Brain pericyte (primary cell): Measurements from ENCODE around the gene LAMA4.

ENCODE experiments used
- DNase-seq: peaks from one replicate; pipeline ENCODE4 v3.0.0-alpha.2; 2012; ENCODE audit warnings: low read depth, low spot score

The LAMA4 gene, protein sequence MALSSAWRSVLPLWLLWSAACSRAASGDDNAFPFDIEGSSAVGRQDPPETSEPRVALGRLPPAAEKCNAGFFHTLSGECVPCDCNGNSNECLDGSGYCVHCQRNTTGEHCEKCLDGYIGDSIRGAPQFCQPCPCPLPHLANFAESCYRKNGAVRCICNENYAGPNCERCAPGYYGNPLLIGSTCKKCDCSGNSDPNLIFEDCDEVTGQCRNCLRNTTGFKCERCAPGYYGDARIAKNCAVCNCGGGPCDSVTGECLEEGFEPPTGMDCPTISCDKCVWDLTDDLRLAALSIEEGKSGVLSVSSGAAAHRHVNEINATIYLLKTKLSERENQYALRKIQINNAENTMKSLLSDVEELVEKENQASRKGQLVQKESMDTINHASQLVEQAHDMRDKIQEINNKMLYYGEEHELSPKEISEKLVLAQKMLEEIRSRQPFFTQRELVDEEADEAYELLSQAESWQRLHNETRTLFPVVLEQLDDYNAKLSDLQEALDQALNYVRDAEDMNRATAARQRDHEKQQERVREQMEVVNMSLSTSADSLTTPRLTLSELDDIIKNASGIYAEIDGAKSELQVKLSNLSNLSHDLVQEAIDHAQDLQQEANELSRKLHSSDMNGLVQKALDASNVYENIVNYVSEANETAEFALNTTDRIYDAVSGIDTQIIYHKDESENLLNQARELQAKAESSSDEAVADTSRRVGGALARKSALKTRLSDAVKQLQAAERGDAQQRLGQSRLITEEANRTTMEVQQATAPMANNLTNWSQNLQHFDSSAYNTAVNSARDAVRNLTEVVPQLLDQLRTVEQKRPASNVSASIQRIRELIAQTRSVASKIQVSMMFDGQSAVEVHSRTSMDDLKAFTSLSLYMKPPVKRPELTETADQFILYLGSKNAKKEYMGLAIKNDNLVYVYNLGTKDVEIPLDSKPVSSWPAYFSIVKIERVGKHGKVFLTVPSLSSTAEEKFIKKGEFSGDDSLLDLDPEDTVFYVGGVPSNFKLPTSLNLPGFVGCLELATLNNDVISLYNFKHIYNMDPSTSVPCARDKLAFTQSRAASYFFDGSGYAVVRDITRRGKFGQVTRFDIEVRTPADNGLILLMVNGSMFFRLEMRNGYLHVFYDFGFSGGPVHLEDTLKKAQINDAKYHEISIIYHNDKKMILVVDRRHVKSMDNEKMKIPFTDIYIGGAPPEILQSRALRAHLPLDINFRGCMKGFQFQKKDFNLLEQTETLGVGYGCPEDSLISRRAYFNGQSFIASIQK (N-terminal part only)

DNA sequence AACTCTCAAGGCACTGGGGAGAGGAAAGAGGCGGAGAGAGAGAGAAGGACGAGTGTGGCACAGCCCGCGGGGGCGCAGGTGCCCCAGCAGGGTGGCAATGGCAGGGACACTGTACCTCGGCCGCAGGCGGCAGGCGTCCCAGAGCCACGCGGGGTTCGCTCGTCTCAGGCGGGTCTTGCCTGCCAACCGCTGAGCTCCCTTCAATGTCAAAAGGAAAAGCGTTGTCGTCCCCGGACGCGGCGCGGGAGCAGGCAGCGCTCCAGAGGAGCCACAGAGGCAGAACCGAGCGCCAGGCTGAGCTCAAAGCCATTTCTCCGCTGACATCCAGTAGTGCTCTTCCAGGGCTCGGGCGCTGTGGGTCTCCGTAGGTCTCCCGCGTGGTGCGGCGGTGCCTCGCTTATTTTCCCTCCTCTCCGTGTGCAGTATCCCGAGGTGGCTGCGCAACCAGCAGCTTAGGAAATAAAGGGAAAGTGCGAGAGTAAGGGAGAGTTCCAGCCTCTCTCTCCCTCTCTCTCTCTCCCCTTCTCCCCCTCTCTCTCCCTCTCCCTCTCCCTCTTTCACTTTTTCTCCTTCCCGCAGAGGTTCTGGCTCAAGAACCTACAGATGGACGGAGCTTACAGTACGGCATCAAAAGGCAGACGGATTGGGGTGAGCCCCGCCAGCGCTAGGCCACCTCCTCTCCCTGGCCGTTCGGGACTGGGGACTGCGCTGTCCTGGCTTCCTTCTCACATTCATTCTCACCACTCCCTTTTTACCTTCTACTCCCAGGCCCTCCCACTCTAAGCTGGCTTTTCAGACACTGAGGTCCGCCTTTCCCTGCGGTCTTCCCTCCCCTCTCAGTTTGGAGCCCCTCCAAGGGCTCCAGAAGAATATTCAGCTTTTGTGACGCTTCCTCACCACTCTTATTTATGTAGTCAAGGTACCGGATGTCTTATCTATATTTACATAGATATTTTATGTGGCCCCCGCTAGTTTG is at the start of gene LAMA4:
Gene LAMA4 (minus strand): TSS at position 727 of the 976 bp plus-strand sequence. CDS start 417 bp downstream, at position 310.
- no peak for DNase-seq

DNA sequence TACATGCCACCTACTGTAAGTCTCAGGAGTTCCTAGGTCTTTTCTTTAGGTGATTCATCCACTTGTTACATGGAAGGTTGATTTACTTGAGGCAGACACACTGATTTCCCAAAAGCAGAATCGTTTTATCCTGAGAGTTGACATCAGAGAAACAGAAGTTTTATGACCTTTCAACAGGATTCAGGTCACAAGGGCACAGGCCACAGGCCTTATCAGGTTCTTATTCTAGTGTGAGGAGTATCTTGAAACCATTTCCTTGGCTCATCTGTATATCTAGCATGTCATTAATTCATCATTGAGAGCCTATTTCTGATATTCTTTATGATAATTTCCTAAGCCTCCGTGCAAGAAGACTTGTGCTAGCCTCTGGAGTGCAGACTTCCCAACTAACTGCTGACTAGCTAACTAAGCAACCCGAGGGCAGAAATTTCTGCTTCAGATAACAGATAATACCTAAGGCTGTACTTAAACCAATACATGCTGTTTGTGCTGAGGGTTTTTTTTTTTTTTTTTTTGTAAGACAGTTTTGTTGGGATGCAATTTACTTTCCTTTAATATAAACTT is 47.9 kb upstream of the LAMA4 start:
- no peak for DNase-seq

DNA sequence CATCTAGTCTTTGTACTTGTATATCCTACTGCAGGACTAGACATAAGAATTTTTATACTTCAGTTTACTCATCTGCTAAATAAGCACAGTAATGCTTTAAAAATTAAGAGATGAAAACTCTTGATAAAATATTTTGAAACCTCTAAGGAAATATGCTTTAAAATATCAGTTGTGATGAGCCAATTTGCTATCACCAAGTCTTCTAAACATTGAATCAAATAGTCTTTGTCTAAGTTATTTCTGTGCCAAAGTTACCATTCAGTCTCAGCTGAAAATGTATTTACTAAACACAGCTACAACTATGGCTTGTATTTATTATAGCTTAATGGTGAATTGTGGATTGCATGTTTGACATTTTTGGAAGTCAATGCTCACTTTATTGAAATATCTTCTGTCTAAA is 46.5 kb upstream of the LAMA4 start:
- DNase-seq, result no peak

DNA sequence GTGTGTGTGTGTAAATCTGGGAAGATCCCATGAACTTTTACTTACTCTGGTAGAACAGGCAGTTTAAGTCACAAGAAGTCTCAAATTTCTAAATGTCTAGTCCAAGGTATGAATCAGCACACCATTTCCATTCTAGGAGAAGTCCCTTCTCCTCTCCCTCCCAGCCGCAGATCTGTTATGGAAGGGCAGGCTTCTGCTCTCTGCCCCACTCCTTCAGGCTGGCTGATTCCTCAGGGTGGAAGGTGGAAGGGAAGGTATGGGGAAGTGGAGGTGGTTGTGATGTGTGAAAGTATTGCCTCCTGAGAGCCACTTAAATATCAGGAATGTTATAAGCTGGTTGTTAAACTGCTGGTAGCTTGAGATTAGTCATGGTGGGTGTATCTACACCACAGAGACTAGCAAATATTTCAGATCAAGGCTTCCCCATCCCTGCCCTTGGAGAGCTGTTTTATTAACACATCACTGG is 44.5 kb upstream of the LAMA4 start:
- no peak for DNase-seq

DNA sequence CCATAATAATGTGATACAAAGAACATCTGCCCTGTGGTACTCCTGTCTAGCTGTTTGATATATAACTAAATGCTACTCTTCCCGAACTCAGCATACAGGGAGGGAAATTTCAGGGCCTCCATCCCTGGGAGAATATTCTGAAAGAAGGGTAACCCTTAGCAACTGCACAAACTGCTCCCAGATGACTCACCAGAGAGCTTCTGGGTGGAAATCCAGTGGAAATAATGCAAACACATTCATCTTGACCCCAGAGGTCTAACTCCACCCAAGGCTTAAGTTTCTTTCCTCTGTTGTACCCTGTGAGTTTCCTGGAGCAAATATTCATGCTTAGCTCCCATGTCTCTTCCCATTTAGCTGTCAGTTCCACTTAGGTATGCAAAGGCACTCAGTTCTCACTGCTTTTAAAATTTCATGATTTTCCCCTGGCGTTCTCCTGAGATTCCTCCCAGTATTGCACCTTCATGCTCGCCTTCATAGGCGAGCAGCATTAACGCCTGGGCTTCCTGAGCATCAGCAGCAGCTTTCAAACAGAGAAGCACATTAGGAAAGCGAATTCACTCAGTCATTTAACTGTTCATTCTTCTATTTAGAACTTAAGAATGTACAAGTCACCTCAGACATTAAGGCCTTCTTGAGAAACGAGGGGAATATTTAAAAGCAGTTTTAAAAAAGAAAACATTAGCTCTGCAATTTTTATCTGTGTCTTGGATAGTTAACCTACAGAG is 43.8 kb upstream of the LAMA4 start:
- DNase-seq, result peak; percentile 82

DNA sequence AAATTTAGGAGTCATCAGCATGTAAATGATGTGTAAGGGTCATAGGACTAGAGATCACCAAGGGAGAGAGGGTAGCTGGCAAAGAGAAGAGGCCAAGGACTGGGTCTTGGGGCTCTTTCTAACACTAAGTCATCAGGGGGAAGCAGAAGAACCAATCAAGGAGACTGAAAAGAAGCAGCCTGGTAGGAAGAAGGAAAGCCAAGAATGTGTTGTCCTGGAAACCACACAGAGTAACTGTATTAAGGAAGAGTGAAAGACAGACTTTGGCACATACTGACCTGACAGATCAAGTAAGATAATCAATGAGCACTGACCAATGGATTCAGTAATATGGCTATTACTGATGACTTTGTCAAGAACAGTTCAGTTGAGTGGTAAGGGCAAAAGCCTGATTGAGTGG is 42.3 kb upstream of the LAMA4 start:
- no peak for DNase-seq

DNA sequence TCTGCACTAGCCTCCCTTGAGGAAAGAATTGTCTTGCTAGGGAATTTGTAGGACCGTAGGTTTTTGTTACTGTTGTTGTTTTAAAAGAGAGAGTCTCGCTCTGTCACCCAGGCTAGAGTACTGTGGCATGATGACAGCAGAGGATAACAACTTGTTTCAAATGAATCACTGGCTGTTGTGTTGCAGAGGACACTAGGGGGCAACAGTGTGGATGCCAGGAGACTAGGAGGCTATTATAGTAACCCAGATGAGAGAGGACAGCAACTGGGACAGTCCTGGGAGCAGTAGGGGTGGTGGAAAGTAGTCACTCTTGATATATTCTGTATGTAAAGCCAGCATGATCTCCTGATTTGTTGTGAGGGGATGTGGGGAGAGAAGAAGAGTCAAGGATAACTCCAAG is 41.8 kb upstream of the LAMA4 start:
- no peak for DNase-seq

DNA sequence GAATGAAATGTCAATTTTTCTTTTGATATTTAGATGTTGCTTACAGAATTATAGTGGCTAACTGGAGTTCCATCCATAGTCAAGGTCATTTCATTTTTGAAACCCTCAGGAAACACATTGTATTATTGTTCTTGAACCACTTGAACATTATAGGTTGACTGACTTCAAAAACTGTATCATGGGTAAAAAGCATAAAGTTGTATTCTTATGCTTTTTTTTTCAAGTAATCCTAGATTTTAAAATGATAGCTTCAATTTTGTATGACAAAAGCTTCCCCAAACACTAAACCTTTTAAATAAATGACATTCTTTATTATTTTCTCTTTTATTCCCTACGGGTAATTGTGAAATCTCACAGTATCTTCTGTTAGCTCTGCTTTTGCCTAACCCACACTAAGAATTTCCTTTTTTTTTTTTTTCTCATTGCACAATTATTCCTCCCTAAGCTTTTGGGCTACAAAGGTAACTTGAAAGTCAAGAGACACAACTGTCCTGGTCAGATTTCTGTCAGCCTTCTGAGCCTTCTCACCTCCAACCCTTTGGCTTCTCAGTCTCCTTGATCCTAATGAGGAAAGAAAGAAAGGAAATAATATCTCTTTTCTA is 36.9 kb upstream of the LAMA4 start:
- DNase-seq, result no peak

DNA sequence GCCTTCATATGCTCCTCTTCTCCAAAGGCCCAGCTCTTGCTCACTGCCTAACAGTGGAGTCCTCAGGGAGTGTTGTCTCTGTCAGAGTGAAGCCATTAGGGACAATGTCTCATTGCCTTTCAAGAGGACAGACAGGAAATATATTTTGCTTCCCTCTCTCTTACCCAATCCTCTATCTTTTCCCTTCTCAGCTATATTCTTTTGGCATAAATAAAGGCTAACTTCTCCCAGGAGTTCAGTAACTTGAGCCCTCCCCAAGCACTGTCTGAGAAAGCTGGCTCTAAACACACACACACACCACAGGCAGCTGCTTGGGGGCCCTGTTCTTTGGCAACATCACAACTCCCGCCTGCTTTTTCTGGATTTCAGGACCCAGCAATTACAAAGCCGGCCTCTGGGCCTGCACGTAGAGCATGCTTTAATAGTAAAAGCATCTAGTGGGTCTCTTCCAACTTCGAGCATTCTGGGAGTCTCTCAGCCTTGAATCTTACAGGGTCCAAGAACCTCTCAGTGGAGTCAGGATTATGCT is 34.7 kb upstream of the LAMA4 start:
- peak; percentile 87 for DNase-seq

DNA sequence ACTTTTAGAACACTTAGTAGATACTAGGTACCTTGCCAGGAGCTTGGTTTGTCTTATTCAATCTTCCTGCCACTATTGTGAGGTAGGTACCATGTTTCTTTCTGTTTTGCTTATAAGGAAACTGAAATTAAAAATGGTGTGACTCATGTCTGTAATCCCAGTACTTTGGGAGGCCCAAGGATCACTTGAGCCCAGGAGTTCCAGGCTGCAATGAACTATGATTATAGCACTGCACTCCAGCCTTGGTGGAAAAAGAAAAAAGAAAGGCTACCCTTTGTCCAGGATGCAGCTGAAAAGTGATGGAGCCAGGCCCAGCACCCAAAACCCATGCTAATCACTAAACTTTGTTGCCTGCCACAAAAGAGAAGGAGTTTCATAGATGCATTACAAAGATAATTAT is 34.1 kb upstream of the LAMA4 start:
- DNase-seq, result no peak

DNA sequence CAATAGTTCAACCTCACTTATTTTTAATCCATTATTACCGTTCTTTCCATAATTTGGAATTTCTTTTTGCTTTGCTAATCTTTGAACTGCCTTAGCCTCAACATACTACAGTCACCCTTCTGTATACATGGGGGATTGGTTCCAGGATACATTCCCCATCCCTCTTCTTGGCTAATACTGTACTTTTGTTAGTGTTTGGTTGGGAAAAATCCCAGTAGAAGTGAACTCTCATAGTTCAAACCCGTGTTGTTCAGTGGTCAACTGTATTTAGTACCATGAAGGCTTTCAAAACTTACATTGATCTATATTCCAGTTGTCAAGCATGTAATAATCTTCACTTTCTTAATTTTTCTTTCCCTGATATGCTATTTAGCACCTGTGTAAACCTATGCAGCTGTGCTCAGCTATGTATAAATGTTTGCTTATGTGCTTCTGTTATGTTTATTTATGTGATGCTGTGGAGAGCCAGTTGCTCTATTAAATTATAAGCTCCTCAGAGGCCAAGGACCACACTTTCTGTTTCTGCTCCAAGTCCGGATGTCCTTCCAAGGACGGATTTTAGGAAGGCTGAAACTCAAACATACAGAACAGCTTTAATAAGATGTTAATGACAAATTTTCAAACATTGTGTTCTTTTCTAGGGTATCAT is 33.3 kb upstream of the LAMA4 start:
- peak; percentile 38 for DNase-seq

DNA sequence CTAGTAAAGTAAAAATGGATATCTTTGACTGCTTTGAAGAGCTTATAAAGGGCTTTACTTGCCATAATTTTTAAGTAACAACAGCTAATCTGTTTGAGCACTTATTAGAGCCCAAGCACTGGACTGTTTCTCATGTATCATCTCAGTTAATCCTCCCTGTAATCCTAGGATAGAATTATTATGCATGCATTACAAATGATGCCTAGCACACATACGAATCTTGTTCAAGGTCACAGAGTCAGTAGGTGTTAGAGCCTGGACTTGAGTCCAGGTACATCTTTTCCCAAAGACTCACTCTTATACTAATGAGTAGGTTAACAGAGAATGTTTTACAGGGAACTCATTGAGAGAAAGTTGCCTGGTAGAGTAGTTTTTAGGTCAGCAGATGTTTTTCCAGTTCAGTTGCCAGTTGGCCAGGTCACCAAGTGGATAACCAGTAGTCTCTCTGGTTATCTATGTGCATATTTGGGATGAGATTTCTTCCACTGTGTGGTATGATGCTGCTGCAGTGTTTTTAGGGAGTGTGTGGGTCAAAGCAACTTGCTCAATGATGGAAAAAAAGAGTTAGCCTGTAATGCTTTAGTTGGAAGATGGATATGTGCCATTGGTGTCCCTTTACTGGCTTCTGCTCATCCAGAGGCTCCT is 32.3 kb upstream of the LAMA4 start:
- no peak for DNase-seq

DNA sequence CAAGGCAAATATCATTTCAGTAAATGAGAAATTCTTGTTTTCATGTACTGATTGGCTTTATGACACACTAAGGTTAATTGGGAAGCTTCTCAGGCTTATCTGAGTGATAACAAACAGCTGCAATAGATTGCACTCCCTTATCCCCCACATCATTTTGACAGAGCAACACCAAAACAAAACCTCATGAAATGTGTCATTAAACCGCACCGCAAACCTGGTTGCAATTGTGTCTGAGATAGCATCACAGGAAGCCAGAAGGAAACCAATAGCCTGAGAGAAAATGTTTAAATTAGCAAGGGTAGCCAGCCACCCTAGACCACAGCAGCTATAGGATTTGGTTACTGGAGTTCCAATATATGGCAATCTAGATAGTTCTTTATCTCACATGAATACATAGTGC is 31.6 kb upstream of the LAMA4 start:
- no peak for DNase-seq

DNA sequence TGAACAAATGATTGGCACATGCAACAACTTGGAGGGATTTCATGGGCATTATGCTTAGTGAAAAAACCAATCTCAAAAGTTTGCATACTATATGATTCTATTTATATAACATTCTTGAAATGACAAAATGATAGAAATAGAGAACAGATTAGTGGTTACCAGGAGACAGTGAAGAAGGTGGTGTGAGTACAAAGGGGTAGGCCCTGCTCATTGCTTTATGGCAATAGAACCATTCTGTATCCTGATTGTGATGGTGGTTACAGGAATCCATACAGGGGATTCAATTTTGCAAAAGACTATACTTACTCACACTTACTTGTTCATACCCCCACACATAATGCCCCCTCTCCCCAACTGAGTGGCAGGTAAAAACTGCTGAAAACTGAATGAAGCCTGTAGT is 30.2 kb upstream of the LAMA4 start:
- no peak for DNase-seq

DNA sequence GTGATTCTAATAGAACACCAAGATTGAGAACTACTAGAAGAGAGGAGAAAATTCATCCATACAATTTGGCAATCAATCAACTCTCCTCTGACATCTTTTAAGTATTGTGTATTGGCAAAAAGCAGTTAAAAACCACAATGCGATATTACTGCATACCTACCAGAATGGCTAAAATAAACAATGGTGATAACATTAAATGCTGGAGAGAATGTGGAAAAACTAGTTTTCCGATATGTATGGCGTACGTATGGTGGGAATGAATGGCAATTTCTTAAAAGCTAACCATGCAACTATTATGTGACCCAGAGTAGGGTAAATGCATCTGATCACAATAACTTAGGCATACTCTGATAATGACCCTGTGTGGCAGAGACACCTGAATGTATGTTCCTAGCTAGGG is 29.3 kb upstream of the LAMA4 start:
- DNase-seq, result no peak

DNA sequence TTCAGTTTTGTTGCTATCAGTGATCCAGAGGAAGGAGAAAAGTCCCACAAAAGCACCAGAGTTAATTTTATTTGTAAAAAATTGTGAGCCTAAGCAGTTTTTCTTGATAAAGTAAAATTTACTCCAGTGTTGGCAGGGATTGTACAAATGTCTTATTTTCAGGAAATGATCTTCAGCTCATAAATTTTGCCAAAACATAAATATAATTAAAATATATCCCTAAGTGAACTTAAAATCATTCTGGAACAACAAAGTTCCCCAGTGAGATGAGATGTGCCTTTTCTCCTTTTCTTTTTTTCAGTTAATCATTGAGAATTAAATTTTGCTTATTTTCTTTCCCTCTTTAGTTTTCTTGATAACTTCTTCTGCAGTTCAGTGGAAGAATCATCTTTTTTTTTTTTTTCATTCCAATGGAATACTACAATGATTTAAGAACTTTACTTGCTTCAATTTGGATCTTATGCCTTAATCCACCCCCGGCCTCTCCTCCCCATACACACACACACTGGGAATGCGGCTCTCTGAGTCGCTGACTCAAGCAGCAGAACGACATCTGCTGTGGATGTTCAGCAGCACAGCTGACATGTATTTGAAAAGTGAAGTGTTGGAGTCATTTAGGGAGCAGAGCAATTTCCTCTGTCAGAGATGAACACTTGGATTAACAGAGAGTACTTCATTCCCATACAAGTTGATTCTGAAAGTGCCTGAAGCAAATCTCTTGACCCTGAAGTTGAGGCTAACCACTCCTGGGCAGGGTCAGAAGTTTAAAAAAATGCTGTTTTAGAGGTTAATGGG is 27.7 kb upstream of the LAMA4 start:
- DNase-seq, result peak; percentile 67
